ENCODE data around the gene CORIN. TPM values are rescaled to one million over a fixed set of nuclear protein-coding genes. Genes with fewer than 3 reads are reported as not detected.
"Not testable (repeated sequence)": the region's sequence is repeated elsewhere in the genome, so short reads cannot be mapped to it uniquely, and the experiment has no call there.

Gene CORIN
- total RNA-seq, 1 donor from 2014 or later: 0.05 TPM

GRCh38 chr4:47774079-47774478 is 63.8 kb downstream of the CORIN start:
- H3K4me3 Mint-ChIP-seq: no peak overlapping the region
- no peak for DNase-seq (ENCODE audit: low read depth, low spot score)
- no peaks in the 10 kb centered on the region for H3K36me3 Mint-ChIP-seq (ENCODE audit: low read depth)
- H3K27me3 Mint-ChIP-seq (ENCODE audit: low read depth): no peaks in the 10 kb centered on the region
- no peak overlapping the region for H3K27ac Mint-ChIP-seq (ENCODE audit: unreplicated experiment)
- no peak for TF ChIP-seq CTCF (conservative IDR thresholded peaks at IDR 0.05)
- peaks cover 6% of the 10 kb centered on the region for H3K9me3 Mint-ChIP-seq
- H3K4me1 Mint-ChIP-seq: no peaks in the 10 kb centered on the region

- no peaks in the 10 kb centered on the region for H3K4me1 Mint-ChIP-seq
- TF ChIP-seq CTCF (conservative IDR thresholded peaks at IDR 0.05): no peak
- no peak for DNase-seq (ENCODE audit: low read depth, low spot score)
- H3K27ac Mint-ChIP-seq (ENCODE audit: unreplicated experiment): no peak overlapping the region
- no peak overlapping the region for H3K4me3 Mint-ChIP-seq
- H3K27me3 Mint-ChIP-seq (ENCODE audit: low read depth): no peaks in the 10 kb centered on the region
- H3K9me3 Mint-ChIP-seq: peaks cover 6% of the 10 kb centered on the region
- no peaks in the 10 kb centered on the region for H3K36me3 Mint-ChIP-seq (ENCODE audit: low read depth)
Observed at GRCh38 chr4:47771020-47771419, 66.8 kb downstream of the CORIN start.

GRCh38 chr4:47767956-47768355 is 69.9 kb downstream of the CORIN start:
- H3K27me3 Mint-ChIP-seq (ENCODE audit: low read depth); H3K4me1 Mint-ChIP-seq; H3K9me3 Mint-ChIP-seq; H3K4me3 Mint-ChIP-seq; H3K27ac Mint-ChIP-seq (ENCODE audit: unreplicated experiment); DNase-seq (ENCODE audit: low read depth, low spot score); H3K36me3 Mint-ChIP-seq (ENCODE audit: low read depth): not testable (repeated sequence)

GRCh38 chr4:47763279-47763678 is 74.6 kb downstream of the CORIN start:
- Mint-ChIP-seq H3K4me3 (no peak overlapping the region), H3K36me3 (ENCODE audit: low read depth) (no peaks in the 10 kb centered on the region), H3K27me3 (ENCODE audit: low read depth) (no peaks in the 10 kb centered on the region), H3K27ac (ENCODE audit: unreplicated experiment) (no peak overlapping the region), H3K9me3 (no peaks in the 10 kb centered on the region), H3K4me1 (no peaks in the 10 kb centered on the region)
- TF ChIP-seq CTCF (conservative IDR thresholded peaks at IDR 0.05): no peak
- DNase-seq (ENCODE audit: low read depth, low spot score): no peak

- Mint-ChIP-seq H3K36me3 (ENCODE audit: low read depth) (no peaks in the 10 kb centered on the region), H3K27ac (ENCODE audit: unreplicated experiment) (no peak overlapping the region), H3K27me3 (ENCODE audit: low read depth) (no peaks in the 10 kb centered on the region), H3K9me3 (no peaks in the 10 kb centered on the region), H3K4me1 (no peaks in the 10 kb centered on the region), H3K4me3 (no peak overlapping the region)
- no peak for DNase-seq (ENCODE audit: low read depth, low spot score)
- TF ChIP-seq CTCF (conservative IDR thresholded peaks at IDR 0.05): no peak
Observed at GRCh38 chr4:47762376-47763266, 75.2 kb downstream of the CORIN start.

- not testable (repeated sequence) for H3K9me3 Mint-ChIP-seq; DNase-seq (ENCODE audit: low read depth, low spot score); H3K4me3 Mint-ChIP-seq; H3K36me3 Mint-ChIP-seq (ENCODE audit: low read depth); H3K27me3 Mint-ChIP-seq (ENCODE audit: low read depth); H3K27ac Mint-ChIP-seq (ENCODE audit: unreplicated experiment); H3K4me1 Mint-ChIP-seq
Observed at GRCh38 chr4:47753316-47753715, 84.6 kb downstream of the CORIN start.

Measured in neural crest cell (in vitro differentiated cells).